ENCODE data around the gene CHI3L2. TPM values are rescaled to one million over a fixed set of nuclear protein-coding genes. Genes with fewer than 3 reads are reported as not detected.

CHI3L2 gene
- total and polyA plus RNA-seq, 2 of the 13 experiments (the other 11 are each of a cell fraction or from before 2014, with no cell fraction given): 0.46 to 1.7 TPM

DNA sequence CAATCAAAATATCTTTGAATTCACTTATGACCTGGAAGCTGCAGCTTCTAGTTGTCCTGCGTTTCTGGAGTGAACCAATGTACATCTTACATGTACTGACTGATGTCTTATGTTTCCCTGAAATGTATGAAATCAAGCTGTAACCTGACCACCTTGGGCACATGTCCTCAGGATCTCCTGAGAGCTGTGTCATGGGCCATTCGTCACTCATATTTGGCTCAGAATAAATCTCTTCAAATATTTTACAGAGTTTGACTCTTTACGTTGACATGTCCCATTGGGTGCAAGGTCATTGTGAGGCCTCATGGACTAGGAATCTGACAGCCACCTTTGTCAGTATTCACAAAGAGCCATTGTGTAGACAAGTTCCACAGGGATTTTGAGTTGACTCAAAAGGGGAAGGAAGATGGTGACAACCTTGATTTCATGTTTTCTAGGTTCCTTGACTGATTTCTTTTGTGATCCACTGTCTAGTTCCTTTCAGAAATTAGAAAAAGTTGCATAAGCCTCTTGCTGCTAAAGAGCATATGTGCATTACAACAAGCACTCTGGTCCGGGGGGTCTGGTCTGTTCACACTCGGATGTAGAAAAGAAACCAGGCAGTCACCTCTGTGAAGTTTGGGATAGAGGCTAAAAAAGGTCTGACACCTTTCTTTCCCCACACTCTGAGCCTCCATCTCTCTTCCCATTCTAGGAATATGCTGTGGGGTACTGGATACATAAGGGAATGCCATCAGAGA, 10.7 kb downstream of the CHI3L2 start (continued):
- no peak for TF ChIP-seq REST (IDR thresholded peaks at IDR 0.05; ENCODE audit: borderline replicate concordance in 1 of 2, low read depth in 1 of 2, low read length in 2 of 2)
- no peak for TF ChIP-seq PCBP1 (IDR thresholded peaks at IDR 0.05; ENCODE audit: borderline replicate concordance, low read depth, low read length)
- no peak for TF ChIP-seq DPF2 (CRISPR knock-in tag; IDR thresholded peaks at IDR 0.05; ENCODE audit: borderline replicate concordance, low read depth)
- no peak for TF ChIP-seq MLXIP (CRISPR knock-in tag; IDR thresholded peaks at IDR 0.05; ENCODE audit: borderline replicate concordance)
- peak; percentile 93 for TF ChIP-seq ZNF644 (CRISPR knock-in tag; IDR thresholded peaks at IDR 0.05; ENCODE audit: low read depth)
- TF ChIP-seq NR2F1 (CRISPR knock-in tag; IDR thresholded peaks at IDR 0.05): 0 out of 4 replicates have a peak, but pooled peaks of 1 of the 2 experiments have one; percentile 12
- no peak for TF ChIP-seq ZNF770 (CRISPR knock-in tag; IDR thresholded peaks at IDR 0.05)
- TF ChIP-seq, protein P1, sequence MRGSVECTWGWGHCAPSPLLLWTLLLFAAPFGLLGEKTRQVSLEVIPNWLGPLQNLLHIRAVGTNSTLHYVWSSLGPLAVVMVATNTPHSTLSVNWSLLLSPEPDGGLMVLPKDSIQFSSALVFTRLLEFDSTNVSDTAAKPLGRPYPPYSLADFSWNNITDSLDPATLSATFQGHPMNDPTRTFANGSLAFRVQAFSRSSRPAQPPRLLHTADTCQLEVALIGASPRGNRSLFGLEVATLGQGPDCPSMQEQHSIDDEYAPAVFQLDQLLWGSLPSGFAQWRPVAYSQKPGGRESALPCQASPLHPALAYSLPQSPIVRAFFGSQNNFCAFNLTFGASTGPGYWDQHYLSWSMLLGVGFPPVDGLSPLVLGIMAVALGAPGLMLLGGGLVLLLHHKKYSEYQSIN (CRISPR knock-in tag; IDR thresholded peaks at IDR 0.05; ENCODE audit: borderline replicate concordance): no peak
- TF ChIP-seq TAF15 (IDR thresholded peaks at IDR 0.05; ENCODE audit: low read depth, low read length, poor library complexity, severe bottlenecking): no peak
- TF ChIP-seq NR2F6 (IDR thresholded peaks at IDR 0.05): peak; percentile 58; the same call in 1 of the 2 replicates
- peak; percentile 74 for TF ChIP-seq NR2F6 (CRISPR knock-in tag; IDR thresholded peaks at IDR 0.05)
- TF ChIP-seq ZNF317 (CRISPR knock-in tag; IDR thresholded peaks at IDR 0.05): peak; percentile 84
- TF ChIP-seq RBM22 (optimal IDR thresholded peaks at IDR 0.05; ENCODE audit: low read length): no peak
- no peak for TF ChIP-seq ZNF335 (CRISPR knock-in tag; IDR thresholded peaks at IDR 0.05)
- TF ChIP-seq AGO2 (optimal IDR thresholded peaks at IDR 0.05; ENCODE audit: low read depth, low read length): no peak
- TF ChIP-seq BCL6 (CRISPR knock-in tag; IDR thresholded peaks at IDR 0.05): peak; percentile 73
- TF ChIP-seq, protein P2, sequence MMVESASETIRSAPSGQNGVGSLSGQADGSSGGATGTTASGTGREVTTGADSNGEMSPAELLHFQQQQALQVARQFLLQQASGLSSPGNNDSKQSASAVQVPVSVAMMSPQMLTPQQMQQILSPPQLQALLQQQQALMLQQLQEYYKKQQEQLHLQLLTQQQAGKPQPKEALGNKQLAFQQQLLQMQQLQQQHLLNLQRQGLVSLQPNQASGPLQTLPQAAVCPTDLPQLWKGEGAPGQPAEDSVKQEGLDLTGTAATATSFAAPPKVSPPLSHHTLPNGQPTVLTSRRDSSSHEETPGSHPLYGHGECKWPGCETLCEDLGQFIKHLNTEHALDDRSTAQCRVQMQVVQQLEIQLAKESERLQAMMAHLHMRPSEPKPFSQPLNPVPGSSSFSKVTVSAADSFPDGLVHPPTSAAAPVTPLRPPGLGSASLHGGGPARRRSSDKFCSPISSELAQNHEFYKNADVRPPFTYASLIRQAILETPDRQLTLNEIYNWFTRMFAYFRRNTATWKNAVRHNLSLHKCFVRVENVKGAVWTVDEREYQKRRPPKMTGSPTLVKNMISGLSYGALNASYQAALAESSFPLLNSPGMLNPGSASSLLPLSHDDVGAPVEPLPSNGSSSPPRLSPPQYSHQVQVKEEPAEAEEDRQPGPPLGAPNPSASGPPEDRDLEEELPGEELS (CRISPR knock-in tag; IDR thresholded peaks at IDR 0.05): no peak

Measured in HepG2 (cell line).